ENCODE measurements around the gene GLTPD2.

DNA sequence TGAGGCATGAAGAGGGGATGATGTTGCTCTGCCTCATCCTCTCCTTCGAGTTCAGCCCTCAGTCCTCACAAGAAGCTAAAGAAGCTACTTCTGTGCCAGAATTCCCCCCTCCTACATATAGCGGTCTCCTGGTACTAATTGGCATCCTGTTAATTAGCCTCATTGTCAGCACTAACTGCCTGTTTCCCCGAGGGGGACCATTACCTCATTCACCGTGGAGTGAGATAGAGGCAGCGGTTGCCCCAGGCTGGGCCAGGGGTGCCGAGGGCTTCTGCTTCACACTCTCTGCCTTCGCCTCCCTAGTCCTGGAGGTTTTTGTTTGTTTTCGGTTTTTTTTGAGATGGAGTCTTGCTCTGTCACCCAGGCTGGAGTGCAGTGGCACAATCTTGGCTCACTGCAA, 38.6 kb downstream of the GLTPD2 start:
- TF ChIP-seq TOX (CRISPR knock-in tag; IDR thresholded peaks at IDR 0.05; ENCODE audit: borderline replicate concordance) (no peak), ZFP30 (CRISPR knock-in tag; IDR thresholded peaks at IDR 0.05) (no peak), TCF4 (CRISPR knock-in tag; IDR thresholded peaks at IDR 0.05; ENCODE audit: borderline replicate concordance) (no peak), ARNTL (CRISPR knock-in tag; IDR thresholded peaks at IDR 0.05; ENCODE audit: borderline replicate concordance, low read depth) (no peak), RARB (CRISPR knock-in tag; IDR thresholded peaks at IDR 0.05) (no peak), ZFP3 (CRISPR knock-in tag; IDR thresholded peaks at IDR 0.05) (no peak), ZNF565 (CRISPR knock-in tag; conservative IDR thresholded peaks at IDR 0.05; ENCODE audit: low read depth) (no peak), SNAI2 (CRISPR knock-in tag; IDR thresholded peaks at IDR 0.05) (no peak), ZNF70 (CRISPR knock-in tag; IDR thresholded peaks at IDR 0.05) (no peak), PPARA (CRISPR knock-in tag; IDR thresholded peaks at IDR 0.05; ENCODE audit: borderline replicate concordance) (no peak), ESRRG (CRISPR knock-in tag; IDR thresholded peaks at IDR 0.05) (no peak)
- TF ChIP-seq, protein P1, sequence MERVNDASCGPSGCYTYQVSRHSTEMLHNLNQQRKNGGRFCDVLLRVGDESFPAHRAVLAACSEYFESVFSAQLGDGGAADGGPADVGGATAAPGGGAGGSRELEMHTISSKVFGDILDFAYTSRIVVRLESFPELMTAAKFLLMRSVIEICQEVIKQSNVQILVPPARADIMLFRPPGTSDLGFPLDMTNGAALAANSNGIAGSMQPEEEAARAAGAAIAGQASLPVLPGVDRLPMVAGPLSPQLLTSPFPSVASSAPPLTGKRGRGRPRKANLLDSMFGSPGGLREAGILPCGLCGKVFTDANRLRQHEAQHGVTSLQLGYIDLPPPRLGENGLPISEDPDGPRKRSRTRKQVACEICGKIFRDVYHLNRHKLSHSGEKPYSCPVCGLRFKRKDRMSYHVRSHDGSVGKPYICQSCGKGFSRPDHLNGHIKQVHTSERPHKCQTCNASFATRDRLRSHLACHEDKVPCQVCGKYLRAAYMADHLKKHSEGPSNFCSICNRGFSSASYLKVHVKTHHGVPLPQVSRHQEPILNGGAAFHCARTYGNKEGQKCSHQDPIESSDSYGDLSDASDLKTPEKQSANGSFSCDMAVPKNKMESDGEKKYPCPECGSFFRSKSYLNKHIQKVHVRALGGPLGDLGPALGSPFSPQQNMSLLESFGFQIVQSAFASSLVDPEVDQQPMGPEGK (CRISPR knock-in tag; IDR thresholded peaks at IDR 0.05; ENCODE audit: borderline replicate concordance), result no peak
- TF ChIP-seq, protein P2, sequence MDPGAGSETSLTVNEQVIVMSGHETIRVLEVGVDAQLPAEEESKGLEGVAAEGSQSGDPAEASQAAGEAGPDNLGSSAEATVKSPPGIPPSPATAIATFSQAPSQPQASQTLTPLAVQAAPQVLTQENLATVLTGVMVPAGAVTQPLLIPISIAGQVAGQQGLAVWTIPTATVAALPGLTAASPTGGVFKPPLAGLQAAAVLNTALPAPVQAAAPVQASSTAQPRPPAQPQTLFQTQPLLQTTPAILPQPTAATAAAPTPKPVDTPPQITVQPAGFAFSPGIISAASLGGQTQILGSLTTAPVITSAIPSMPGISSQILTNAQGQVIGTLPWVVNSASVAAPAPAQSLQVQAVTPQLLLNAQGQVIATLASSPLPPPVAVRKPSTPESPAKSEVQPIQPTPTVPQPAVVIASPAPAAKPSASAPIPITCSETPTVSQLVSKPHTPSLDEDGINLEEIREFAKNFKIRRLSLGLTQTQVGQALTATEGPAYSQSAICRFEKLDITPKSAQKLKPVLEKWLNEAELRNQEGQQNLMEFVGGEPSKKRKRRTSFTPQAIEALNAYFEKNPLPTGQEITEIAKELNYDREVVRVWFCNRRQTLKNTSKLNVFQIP (CRISPR knock-in tag; IDR thresholded peaks at IDR 0.05; ENCODE audit: borderline replicate concordance, low read depth), result no peak
- TF ChIP-seq, protein P3, sequence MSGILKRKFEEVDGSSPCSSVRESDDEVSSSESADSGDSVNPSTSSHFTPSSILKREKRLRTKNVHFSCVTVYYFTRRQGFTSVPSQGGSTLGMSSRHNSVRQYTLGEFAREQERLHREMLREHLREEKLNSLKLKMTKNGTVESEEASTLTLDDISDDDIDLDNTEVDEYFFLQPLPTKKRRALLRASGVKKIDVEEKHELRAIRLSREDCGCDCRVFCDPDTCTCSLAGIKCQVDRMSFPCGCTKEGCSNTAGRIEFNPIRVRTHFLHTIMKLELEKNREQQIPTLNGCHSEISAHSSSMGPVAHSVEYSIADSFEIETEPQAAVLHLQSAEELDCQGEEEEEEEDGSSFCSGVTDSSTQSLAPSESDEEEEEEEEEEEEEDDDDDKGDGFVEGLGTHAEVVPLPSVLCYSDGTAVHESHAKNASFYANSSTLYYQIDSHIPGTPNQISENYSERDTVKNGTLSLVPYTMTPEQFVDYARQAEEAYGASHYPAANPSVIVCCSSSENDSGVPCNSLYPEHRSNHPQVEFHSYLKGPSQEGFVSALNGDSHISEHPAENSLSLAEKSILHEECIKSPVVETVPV (CRISPR knock-in tag; IDR thresholded peaks at IDR 0.05), result no peak
